PFSK-1 (cell line): ENCODE results near the gene GRID2IP.

Source experiments
- FOXP2 ChIP-seq: optimal IDR thresholded peaks from 2 replicates; pipeline ENCODE3; 2011; ENCODE audit warnings: borderline replicate concordance, control low read depth, inconsistent platforms; ENCODE audit not compliant: insufficient read depth; ENCODE audit errors: extremely low read length, extremely low read depth
- POLR2AphosphoS5 ChIP-seq: IDR thresholded peaks from 2 replicates; pipeline ENCODE4 v1.6.1; 2012; ENCODE audit warnings: low read depth, mild to moderate bottlenecking, control low read depth, low read length, moderate library complexity
- REST ChIP-seq, 2 experiments: IDR thresholded peaks; 2 replicates each; pipeline versions ENCODE4 v1.6.1 to v1.8.0; 2011 to 2012; ENCODE audit warnings: low read depth in 2 of 2, low read length in 2 of 2, control low read depth in 1 of 2, inconsistent platforms in 1 of 2, mild to moderate bottlenecking in 1 of 2, moderate library complexity in 1 of 2; ENCODE audit not compliant: insufficient read depth in 1 of 2
- SIN3A ChIP-seq: IDR thresholded peaks from 2 replicates; pipeline ENCODE4 v1.6.1; 2012; ENCODE audit warnings: mild to moderate bottlenecking, low read length, moderate library complexity, borderline replicate concordance; ENCODE audit not compliant: insufficient read depth
- TAF1 ChIP-seq: IDR thresholded peaks from 2 replicates; pipeline ENCODE4 v1.6.1; 2012; ENCODE audit warnings: low read length, control low read depth, borderline replicate concordance; ENCODE audit not compliant: insufficient read depth

The GRID2IP gene

GRCh38 chr7:6486438-6487183 lies 64.7 kb downstream of the GRID2IP start:
- TF ChIP-seq FOXP2, result no peak
- TF ChIP-seq SIN3A, result no peak
- no peak for TF ChIP-seq POLR2AphosphoS5
- no peak for TF ChIP-seq REST (IDR thresholded peaks at IDR 0.05; ENCODE audit: insufficient read depth in 1 of 2, low read depth in 2 of 2, low read length in 2 of 2)
- TF ChIP-seq TAF1, result no peak

GRCh38 chr7:6482743-6483119 lies 68.5 kb downstream of the GRID2IP start:
- TF ChIP-seq SIN3A (no peak), TAF1 (no peak), POLR2AphosphoS5 (no peak), FOXP2 (no peak), REST (IDR thresholded peaks at IDR 0.05; ENCODE audit: insufficient read depth in 1 of 2, low read depth in 2 of 2, low read length in 2 of 2) (no peak)

DNA sequence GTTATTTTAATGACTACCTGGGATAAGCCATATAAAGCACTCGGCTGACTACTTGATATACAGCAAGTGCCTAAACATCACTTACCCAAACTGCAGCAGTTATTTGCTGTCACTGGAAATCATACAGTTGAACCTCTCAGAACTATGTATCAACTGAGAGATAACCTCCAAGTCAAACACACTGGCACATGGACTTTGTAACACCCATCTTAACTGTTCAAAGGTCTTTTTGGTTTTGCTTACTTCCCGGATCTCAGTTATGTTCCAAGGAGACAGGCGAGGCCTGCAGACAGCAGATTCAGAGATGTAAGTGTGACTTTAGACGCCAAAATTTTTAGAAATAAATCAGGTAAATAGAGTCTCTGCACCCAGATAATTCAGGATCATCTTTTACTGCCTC lies 69.0 kb downstream of the GRID2IP start:
- no peak for TF ChIP-seq FOXP2
- TF ChIP-seq SIN3A, result no peak
- no peak for TF ChIP-seq TAF1
- TF ChIP-seq REST (IDR thresholded peaks at IDR 0.05; ENCODE audit: insufficient read depth in 1 of 2, low read depth in 2 of 2, low read length in 2 of 2), result no peak
- no peak for TF ChIP-seq POLR2AphosphoS5

DNA sequence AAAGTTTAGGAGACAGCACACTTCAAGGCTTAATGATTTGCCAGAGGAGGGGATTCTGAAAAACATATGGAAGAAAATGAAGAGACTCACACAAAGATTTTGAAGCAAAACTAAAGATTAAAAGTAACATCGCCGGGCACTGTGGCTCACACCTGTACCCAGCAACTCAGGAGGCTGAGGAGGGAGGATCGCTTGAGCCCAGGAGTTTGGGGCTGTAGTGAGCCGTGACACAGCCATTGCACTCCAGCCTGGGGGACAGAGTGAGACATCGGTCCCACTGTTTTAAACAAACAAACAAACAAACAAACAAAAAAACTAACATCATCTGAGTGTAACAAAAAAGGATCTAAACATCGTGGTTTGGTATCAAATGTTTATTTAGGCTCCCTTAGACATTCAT lies 69.8 kb downstream of the GRID2IP start:
- TF ChIP-seq FOXP2, result no peak
- no peak for TF ChIP-seq REST (IDR thresholded peaks at IDR 0.05; ENCODE audit: insufficient read depth in 1 of 2, low read depth in 2 of 2, low read length in 2 of 2)
- TF ChIP-seq POLR2AphosphoS5, result no peak
- no peak for TF ChIP-seq SIN3A
- TF ChIP-seq TAF1, result no peak

GRCh38 chr7:6480323-6480660 lies 71.0 kb downstream of the GRID2IP start:
- TF ChIP-seq POLR2AphosphoS5 (no peak), TAF1 (no peak), FOXP2 (no peak), REST (IDR thresholded peaks at IDR 0.05; ENCODE audit: insufficient read depth in 1 of 2, low read depth in 2 of 2, low read length in 2 of 2) (no peak), SIN3A (no peak)
